Activated CD4-positive, alpha-beta T cell treated with anti-CD3 and anti-CD28 coated beads, Interleukin-2, amount 50 U/mL, for 16 hours (primary cell): ENCODE data around the gene FETUB.
A peak's percentile ranks its signal among the peaks of the same experiment; 100 is the strongest.

Experiments used
- DNase-seq: peaks from one replicate; pipeline ENCODE4 v3.0.0-alpha.2; 2020

The FETUB gene

DNA sequence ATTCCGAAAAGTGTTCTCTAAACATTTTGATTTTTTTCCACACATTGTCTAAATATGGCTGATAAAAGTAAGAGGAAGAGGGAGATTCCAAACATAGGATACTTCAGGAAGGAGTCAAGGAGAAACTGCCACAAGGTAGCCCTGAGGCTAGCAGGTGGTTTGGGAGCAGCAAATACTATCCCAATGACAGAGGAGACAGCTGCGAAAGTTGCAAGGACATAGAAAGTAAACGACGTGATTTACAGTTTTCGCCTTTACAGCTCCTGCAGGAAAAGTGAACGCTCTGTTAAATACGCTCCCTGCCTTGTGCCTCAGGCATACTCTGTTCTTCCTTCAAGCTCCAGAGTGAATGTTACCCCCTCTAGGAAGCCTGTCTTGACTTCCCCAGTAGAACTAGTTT, 3.7 kb upstream of the FETUB start:
- DNase-seq, result no peak

GRCh38 chr3:186637686-186638085, 2.5 kb upstream of the FETUB start:
- no peak for DNase-seq

GRCh38 chr3:186638259-186638658, 1.9 kb upstream of the FETUB start:
- no peak for DNase-seq

DNA sequence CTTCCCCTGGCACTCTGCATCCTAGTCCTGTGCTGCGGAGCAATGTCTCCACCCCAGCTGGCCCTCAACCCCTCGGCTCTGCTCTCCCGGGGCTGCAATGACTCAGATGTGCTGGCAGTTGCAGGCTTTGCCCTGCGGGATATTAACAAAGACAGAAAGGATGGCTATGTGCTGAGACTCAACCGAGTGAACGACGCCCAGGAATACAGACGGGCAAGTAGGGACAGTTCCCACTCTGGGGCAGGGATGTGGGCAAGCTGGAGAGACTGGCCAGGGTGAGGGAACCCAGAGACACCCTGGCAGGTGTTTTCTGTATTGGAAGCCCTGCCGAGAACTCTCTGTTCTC, 247 bp downstream of the FETUB start:
- DNase-seq, result no peak

DNA sequence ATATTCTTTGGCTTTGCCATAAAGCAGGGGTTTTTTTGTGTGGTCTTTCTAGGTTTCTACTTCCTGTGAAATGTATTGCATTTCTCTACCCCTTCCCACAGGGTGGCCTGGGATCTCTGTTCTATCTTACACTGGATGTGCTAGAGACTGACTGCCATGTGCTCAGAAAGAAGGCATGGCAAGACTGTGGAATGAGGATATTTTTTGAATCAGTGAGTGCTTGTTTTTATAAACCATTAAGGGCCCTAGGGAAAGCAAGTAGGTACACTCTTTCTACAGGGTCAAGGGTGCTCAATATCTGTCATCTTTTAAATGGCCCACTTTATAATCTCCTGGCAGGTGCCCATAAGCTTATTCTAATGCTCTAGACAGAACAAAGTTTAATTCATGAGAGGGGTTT, 730 bp downstream of the FETUB start:
- no peak for DNase-seq

- DNase-seq, result no peak
These were observed 1.8 kb downstream of the FETUB start for GRCh38 chr3:186642014-186642413.

GRCh38 chr3:186643493-186643892, 3.3 kb downstream of the FETUB start:
- peak; percentile 33 for DNase-seq

DNA sequence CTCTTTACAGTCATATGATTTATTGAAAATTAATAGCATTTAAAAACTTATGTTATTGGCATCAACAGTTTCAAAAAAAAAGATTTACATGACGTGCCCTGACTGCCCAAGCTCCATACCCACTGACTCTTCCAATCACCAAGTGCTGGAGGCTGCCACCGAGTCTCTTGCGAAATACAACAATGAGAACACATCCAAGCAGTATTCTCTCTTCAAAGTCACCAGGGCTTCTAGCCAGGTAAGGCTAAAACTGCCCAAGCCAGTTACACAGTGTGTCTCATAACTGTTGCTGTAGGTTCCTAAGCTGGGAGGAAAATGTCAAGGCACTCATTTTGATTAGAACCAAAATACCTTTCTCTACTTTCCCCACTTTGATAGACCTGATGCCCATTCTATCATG, 4.5 kb downstream of the FETUB start:
- DNase-seq, result no peak

DNA sequence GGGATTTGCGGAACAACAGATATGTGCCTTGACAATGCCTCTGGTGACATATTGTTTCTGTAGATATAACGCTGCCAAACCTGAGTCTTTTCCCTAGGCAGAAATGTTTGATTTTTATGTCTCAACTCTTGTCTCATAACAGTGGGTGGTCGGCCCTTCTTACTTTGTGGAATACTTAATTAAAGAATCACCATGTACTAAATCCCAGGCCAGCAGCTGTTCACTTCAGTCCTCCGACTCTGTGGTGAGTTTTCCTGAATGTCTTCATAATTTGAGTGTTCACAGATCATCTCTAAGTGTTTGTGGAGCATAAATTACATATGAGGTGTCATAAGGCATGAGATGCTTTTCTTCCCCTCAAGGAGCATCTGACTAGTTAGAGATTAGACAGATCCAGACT, 5.9 kb downstream of the FETUB start:
- DNase-seq, result no peak

GRCh38 chr3:186646841-186647240, 6.6 kb downstream of the FETUB start:
- no peak for DNase-seq

GRCh38 chr3:186648851-186649250, 8.7 kb downstream of the FETUB start:
- DNase-seq, result no peak

DNA sequence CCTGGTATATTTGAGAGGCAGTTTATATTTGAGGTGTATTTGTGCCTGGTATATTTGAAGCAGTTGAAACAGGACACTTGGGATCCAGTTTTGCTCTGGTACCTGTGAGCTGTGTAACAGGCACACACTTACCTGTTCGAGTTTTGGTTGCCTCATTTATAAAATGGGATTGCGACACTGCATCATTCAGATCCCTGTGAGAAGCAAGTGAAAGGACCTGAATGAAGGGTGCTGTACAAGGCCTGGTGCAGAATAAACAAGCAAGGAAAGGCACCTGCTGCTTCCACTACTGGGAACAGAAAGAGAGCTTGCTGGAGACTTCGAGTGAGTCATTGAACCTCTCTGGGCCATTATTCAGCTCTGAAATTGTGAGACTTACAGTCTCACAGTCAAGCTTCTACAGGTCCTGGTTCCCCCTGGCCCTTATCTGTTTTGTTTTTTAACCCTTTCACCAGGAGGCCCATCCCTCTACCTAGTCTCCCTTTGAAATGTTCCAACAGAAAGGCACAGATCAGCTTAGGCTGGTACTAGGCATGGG, 11.5 kb downstream of the FETUB start:
- DNase-seq, result no peak

GRCh38 chr3:186653080-186653707, 13.0 kb downstream of the FETUB start:
- no peak for DNase-seq

DNA sequence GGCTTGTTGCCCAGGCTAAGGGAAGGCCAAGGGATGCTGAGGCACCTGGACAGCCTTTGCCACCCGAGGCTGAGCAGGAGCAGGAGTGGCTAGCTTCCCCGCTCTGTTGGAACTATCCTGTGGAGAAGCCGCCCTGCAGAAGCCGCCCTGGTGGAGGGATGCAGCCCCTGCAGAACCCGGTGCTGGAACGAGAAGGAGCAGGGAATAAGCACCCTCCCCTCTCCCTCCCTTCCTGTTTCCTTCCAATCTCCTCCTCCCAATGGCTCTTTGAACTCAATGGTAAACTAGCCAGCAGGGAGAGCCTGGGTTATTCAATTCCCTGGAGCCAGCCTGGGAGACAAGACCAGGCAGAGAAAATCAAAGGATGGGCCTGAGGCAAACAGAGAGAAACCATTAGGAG, 13.8 kb downstream of the FETUB start:
- no peak for DNase-seq

GRCh38 chr3:186663361-186664118, 23.3 kb downstream of the FETUB start:
- no peak for DNase-seq

GRCh38 chr3:186664119-186664495, 23.9 kb downstream of the FETUB start:
- no peak for DNase-seq

GRCh38 chr3:186664506-186664905, 24.3 kb downstream of the FETUB start:
- no peak for DNase-seq

- no peak for DNase-seq
These were observed 25.5 kb downstream of the FETUB start, which contains the start of gene HRG for GRCh38 chr3:186665625-186666188. Gene HRG, plus strand, starts transcription at chr3:186666014. Its CDS starts 18 bp downstream, at chr3:186666032.

- DNase-seq, result no peak
These were observed 28.2 kb downstream of the FETUB start for GRCh38 chr3:186668426-186668825.

- DNase-seq, result peak; percentile 66
These were observed 29.3 kb downstream of the FETUB start for GRCh38 chr3:186669378-186670084.

DNA sequence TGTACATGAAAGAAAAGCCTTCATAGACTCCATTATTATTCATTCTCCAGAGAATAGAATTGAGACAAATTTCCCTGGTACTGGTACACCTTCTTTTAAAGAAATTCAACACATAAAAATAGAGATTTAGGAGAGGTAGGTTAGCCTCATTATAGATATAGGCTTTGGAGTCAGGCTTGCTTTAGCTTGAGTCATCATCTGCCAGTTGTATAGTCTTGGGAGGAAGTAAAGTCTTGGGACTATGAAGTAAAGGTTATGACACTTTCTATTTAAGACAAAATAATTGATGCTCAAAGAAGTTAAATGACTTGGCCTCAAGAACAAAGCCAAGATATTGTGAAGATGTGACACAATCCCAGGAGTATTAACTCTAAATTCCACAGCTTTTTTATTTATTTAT, 30.0 kb downstream of the FETUB start:
- no peak for DNase-seq

GRCh38 chr3:186671051-186671450, 30.9 kb downstream of the FETUB start:
- DNase-seq, result no peak

- DNase-seq, result no peak
These were observed 38.4 kb downstream of the FETUB start for GRCh38 chr3:186678604-186679003.

GRCh38 chr3:186679151-186679550, 39.0 kb downstream of the FETUB start:
- DNase-seq, result no peak
